Caco-2 (cell line): ENCODE data around the gene MGAT4A. TPM values are rescaled to one million over a fixed set of nuclear protein-coding genes. Genes with fewer than 3 reads are reported as not detected.

Source experiments
- BruUV-seq: library from RNA; stranded (reverse); fragments of 400-500 nt; replicated peaks from 2 replicates; lab custom pipeline; 2021; lab: Mats Ljungman, UMichigan
- CTCF ChIA-PET: fragments of 300-600 bp; sonication (Branson Sonifier 250); formaldehyde crosslinking; loops from one replicate; lab custom pipeline; 2022; ENCODE audit warnings: antibody characterized with exemption; lab: Charles Lee
- POLR2A ChIA-PET: fragments of 300-600 bp; sonication (Branson Sonifier 250); formaldehyde crosslinking; loops from one replicate; lab custom pipeline; 2022; ENCODE audit warnings: antibody characterized with exemption; lab: Charles Lee
- DNase-seq, 2 experiments: peaks; one replicate each; pipeline versions ENCODE4 v3.0.0 to v3.0.0-alpha.2; 2020 to 2022
- H3K27me3 ChIP-seq: replicated peaks from 2 replicates; pipeline ENCODE4 v1.6.0; 2011; ENCODE audit warnings: low read length; ENCODE audit not compliant: control insufficient read depth, insufficient read depth
- H3K36me3 ChIP-seq: 2 replicates; pipeline ENCODE4 v1.5.1; 2011; ENCODE audit warnings: low read length; ENCODE audit not compliant: control insufficient read depth, insufficient read depth
- H3K4me1 ChIP-seq: fragments of 250-450 bp; sonication (Bioruptor Pico); 2 replicates; pipeline ENCODE4 v1.5.1; 2020; ENCODE audit warnings: mild to moderate bottlenecking
- H3K4me3 ChIP-seq: 2 replicates; pipeline ENCODE4 v1.5.1; 2011; ENCODE audit warnings: low read depth, mild to moderate bottlenecking, control low read depth, low read length
- H3K9me3 ChIP-seq: fragments of 250-450 bp; sonication (Bioruptor Pico); 2 replicates; pipeline ENCODE4 v1.5.1; 2020; ENCODE audit warnings: mild to moderate bottlenecking, moderate library complexity
- H3K27ac Mint-ChIP-seq: one replicate; pipeline ENCODE4 v1.8.0; 2022; ENCODE audit warnings: mixed read lengths; ENCODE audit not compliant: unreplicated experiment
- H3K27me3 Mint-ChIP-seq: one replicate; pipeline ENCODE4 v1.8.0; 2022; ENCODE audit warnings: mixed read lengths; ENCODE audit not compliant: insufficient read depth, unreplicated experiment
- H3K36me3 Mint-ChIP-seq: one replicate; pipeline ENCODE4 v1.8.0; 2022; ENCODE audit warnings: mild to moderate bottlenecking, mixed read lengths; ENCODE audit not compliant: insufficient read depth, unreplicated experiment
- H3K4me1 Mint-ChIP-seq: one replicate; pipeline ENCODE4 v1.8.0; 2022; ENCODE audit warnings: low read depth, mixed read lengths; ENCODE audit not compliant: unreplicated experiment
- H3K4me3 Mint-ChIP-seq: one replicate; pipeline ENCODE4 v1.8.0; 2022; ENCODE audit warnings: mild to moderate bottlenecking, moderate library complexity, mixed read lengths; ENCODE audit not compliant: unreplicated experiment
- H3K9me3 Mint-ChIP-seq: one replicate; pipeline ENCODE4 v1.8.0; 2022; ENCODE audit warnings: mixed read lengths; ENCODE audit not compliant: unreplicated experiment
- intact Hi-C: fragments of 100-400 bp; cut with micrococcal nuclease; formaldehyde crosslinking; loops from one replicate; pipeline ENCODE4 v1.10.0; 2022; ENCODE audit not compliant: unreplicated experiment
- total RNA-seq: library from RNA; stranded (reverse); gene quantifications from 2 replicates; pipeline ENCODE4 v1.2.3, GENCODE V29; 2022
- TF ChIP-seq, protein P1 (sequence below), 2 experiments: fragments of 200-600 bp in 1 of 2; IDR thresholded peaks; 1 replicate in 1 of 2; 2 replicates in 1 of 2; pipeline versions ENCODE4 v1.5.1 to v1.8.0; 2011 to 2022; ENCODE audit warnings: antibody characterized with exemption in 1 of 2, control low read depth in 1 of 2, inconsistent platforms in 1 of 2, low read depth in 1 of 2, low read length in 1 of 2, mild to moderate bottlenecking in 1 of 2, moderate library complexity in 1 of 2; ENCODE audit not compliant: insufficient read depth in 1 of 2, severe bottlenecking in 1 of 2, unreplicated experiment in 1 of 2

MGAT4A gene
- total RNA-seq, 1 experiment from 2014 or later, result 63.7 TPM

DNA sequence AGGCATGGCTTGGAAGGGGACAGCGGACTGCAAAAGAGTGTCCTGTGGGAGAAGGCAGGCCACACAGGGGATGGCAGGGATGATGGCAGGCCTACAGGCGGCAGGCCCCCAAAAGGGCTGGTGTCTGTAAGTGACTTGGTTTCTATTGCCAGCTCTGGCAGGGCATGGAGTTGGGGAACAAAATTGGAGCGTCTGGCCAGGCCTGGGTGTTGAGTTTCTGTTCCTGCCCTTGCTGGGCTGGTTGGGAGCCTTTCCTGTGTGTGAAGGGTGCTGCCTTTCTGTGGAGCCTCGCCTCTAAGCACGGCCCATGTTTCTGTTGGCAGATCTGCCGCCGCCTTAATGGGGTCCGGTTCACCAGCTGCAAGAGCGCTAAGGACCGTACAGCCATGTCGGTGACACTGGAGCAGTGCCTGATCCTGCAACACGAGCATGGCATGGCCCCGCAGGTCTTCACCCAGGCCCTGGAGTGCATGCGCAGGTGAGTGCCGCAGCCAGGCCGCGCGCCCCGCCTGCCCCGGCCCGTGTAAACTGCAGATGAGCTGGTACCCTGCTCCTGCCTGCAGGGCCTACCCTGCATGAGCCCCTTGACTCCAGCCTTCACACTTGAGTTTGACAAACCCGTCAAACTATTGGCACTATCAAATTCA is 154.1 kb downstream of the MGAT4A start:
- CTCF ChIA-PET, result no interaction called here

GRCh38 chr2:98573426-98573825 is 157.5 kb downstream of the MGAT4A start:
- ChIA-PET CTCF (no interaction called here), POLR2A (no interaction called here)
- Mint-ChIP-seq H3K9me3 (no peaks in the 10 kb centered on the region), H3K27ac (no peak overlapping the region), H3K4me3 (no peak overlapping the region), H3K27me3 (no peaks in the 10 kb centered on the region), H3K36me3 (peaks cover 19% of the 10 kb centered on the region), H3K4me1 (no peaks in the 10 kb centered on the region)
- H3K27me3 ChIP-seq, result no peaks in the 10 kb centered on the region
- H3K4me3 ChIP-seq, result no peak overlapping the region
- H3K9me3 ChIP-seq, result no peaks in the 10 kb centered on the region
- no peaks in the 10 kb centered on the region for H3K36me3 ChIP-seq
- no peak for DNase-seq
- intact Hi-C loops, result no loop called here
- TF ChIP-seq, protein P1, sequence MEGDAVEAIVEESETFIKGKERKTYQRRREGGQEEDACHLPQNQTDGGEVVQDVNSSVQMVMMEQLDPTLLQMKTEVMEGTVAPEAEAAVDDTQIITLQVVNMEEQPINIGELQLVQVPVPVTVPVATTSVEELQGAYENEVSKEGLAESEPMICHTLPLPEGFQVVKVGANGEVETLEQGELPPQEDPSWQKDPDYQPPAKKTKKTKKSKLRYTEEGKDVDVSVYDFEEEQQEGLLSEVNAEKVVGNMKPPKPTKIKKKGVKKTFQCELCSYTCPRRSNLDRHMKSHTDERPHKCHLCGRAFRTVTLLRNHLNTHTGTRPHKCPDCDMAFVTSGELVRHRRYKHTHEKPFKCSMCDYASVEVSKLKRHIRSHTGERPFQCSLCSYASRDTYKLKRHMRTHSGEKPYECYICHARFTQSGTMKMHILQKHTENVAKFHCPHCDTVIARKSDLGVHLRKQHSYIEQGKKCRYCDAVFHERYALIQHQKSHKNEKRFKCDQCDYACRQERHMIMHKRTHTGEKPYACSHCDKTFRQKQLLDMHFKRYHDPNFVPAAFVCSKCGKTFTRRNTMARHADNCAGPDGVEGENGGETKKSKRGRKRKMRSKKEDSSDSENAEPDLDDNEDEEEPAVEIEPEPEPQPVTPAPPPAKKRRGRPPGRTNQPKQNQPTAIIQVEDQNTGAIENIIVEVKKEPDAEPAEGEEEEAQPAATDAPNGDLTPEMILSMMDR (IDR thresholded peaks at IDR 0.05; ENCODE audit: insufficient read depth in 1 of 2, low read depth in 1 of 2, low read length in 1 of 2, severe bottlenecking in 1 of 2, unreplicated experiment in 1 of 2), result no peak
- H3K4me1 ChIP-seq, result no peaks in the 10 kb centered on the region
- BruUV-seq, result no TSS peak

More for the DNA sequence above, 154.1 kb downstream of the MGAT4A start:
- Mint-ChIP-seq H3K9me3 (no peaks in the 10 kb centered on the region), H3K36me3 (peaks cover 6% of the 10 kb centered on the region), H3K27ac (peak overlapping the region; percentile 64), H3K4me3 (no peak overlapping the region), H3K4me1 (no peaks in the 10 kb centered on the region), H3K27me3 (no peaks in the 10 kb centered on the region)
- H3K36me3 ChIP-seq, result no peaks in the 10 kb centered on the region
- intact Hi-C loops, result loop anchor here (5.0 kb wide), 1 partner anchor 359 kb away; no protein-coding TSS in a partner anchor
- H3K4me1 ChIP-seq, result no peaks in the 10 kb centered on the region
- no peak overlapping the region for H3K4me3 ChIP-seq
- POLR2A ChIA-PET, result no interaction called here
- BruUV-seq, result no TSS peak
- no peak for DNase-seq
- TF ChIP-seq, protein P1 (IDR thresholded peaks at IDR 0.05; ENCODE audit: insufficient read depth in 1 of 2, low read depth in 1 of 2, low read length in 1 of 2, severe bottlenecking in 1 of 2, unreplicated experiment in 1 of 2), result no peak
- no peaks in the 10 kb centered on the region for H3K9me3 ChIP-seq
- no peaks in the 10 kb centered on the region for H3K27me3 ChIP-seq

DNA sequence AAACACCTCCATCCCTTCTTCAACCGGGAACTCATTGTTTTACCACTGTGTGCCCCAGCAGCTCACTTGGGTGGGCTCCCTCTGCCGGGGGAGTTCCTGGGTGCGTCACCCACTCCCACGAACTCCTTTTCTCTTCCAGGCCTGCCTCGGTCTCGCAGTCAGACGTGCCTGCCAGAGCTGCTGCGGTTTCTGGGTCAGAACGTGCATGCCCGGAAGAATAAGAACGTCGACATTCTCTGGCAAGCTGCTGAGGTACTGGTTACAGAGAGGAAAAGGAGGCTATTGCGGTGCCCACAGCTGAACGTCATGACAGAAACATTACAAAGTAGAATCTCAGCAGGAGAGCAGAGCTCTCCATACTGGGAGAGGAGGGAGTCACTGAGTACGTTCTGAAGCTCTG is 158.3 kb downstream of the MGAT4A start:
- no peak for DNase-seq
- H3K4me3 Mint-ChIP-seq, result no peak overlapping the region
- no peaks in the 10 kb centered on the region for H3K9me3 Mint-ChIP-seq
- H3K4me3 ChIP-seq, result no peak overlapping the region
- CTCF ChIA-PET, result no interaction called here
- H3K9me3 ChIP-seq, result no peaks in the 10 kb centered on the region
- TF ChIP-seq, protein P1 (IDR thresholded peaks at IDR 0.05; ENCODE audit: insufficient read depth in 1 of 2, low read depth in 1 of 2, low read length in 1 of 2, severe bottlenecking in 1 of 2, unreplicated experiment in 1 of 2), result no peak
- intact Hi-C loops, result no loop called here
- H3K27ac Mint-ChIP-seq, result no peak overlapping the region
- no TSS peak for BruUV-seq
- peaks cover 19% of the 10 kb centered on the region for H3K36me3 Mint-ChIP-seq
- no peaks in the 10 kb centered on the region for H3K27me3 ChIP-seq
- no peaks in the 10 kb centered on the region for H3K27me3 Mint-ChIP-seq
- H3K36me3 ChIP-seq, result no peaks in the 10 kb centered on the region
- H3K4me1 Mint-ChIP-seq, result no peaks in the 10 kb centered on the region
- H3K4me1 ChIP-seq, result no peaks in the 10 kb centered on the region
- POLR2A ChIA-PET, result no interaction called here
